Trophoblast cell (in vitro differentiated cells and primary cell): ENCODE results near the gene INKA2.

Experiments used
- DNase-seq, 2 donors: peaks; one replicate each; pipeline ENCODE4 v3.0.0-alpha.2; 2016
- H2AFZ ChIP-seq: 2 replicates; pipeline ENCODE4 v1.6.1; 2013; ENCODE audit warnings: low read length, moderate library complexity, mild to moderate bottlenecking; ENCODE audit not compliant: insufficient read depth, poor library complexity
- H2AK5ac ChIP-seq: 2 replicates; pipeline ENCODE4 v1.6.1; 2013; ENCODE audit warnings: mild to moderate bottlenecking, low read length
- H2BK120ac ChIP-seq: 2 replicates; pipeline ENCODE4 v1.6.1; 2013; ENCODE audit warnings: low read length, mild to moderate bottlenecking, moderate library complexity; ENCODE audit not compliant: insufficient read depth, poor library complexity
- H2BK12ac ChIP-seq: 2 replicates; pipeline ENCODE4 v1.6.1; 2013; ENCODE audit warnings: mild to moderate bottlenecking, low read length, moderate library complexity
- H2BK5ac ChIP-seq: 2 replicates; pipeline ENCODE4 v1.6.1; 2013; ENCODE audit warnings: low read length, low read depth, moderate library complexity, mild to moderate bottlenecking; ENCODE audit not compliant: poor library complexity
- H3K14ac ChIP-seq: 2 replicates; pipeline ENCODE4 v1.6.1; 2013; ENCODE audit warnings: mild to moderate bottlenecking, low read length
- H3K18ac ChIP-seq: 2 replicates; pipeline ENCODE4 v1.6.1; 2013; ENCODE audit warnings: mild to moderate bottlenecking, low read length
- H3K23ac ChIP-seq: 2 replicates; pipeline ENCODE4 v1.6.1; 2013; ENCODE audit warnings: low read length
- H3K27ac ChIP-seq: 2 replicates; pipeline ENCODE4 v1.5.1; 2013; ENCODE audit warnings: low read depth, mild to moderate bottlenecking, inconsistent platforms, low read length, moderate library complexity
- H3K27me3 ChIP-seq: 2 replicates; pipeline ENCODE4 v1.6.1; 2013; ENCODE audit warnings: inconsistent platforms, mild to moderate bottlenecking, low read length, moderate library complexity; ENCODE audit not compliant: insufficient read depth
- H3K36me3 ChIP-seq, 2 experiments: 1 replicate in 1 of 2; 2 replicates in 1 of 2; pipeline ENCODE4 v1.6.1; 2013; ENCODE audit warnings: low read length in 2 of 2, mild to moderate bottlenecking in 2 of 2, moderate library complexity in 1 of 2; ENCODE audit not compliant: insufficient read depth in 2 of 2, control insufficient read depth in 1 of 2
- H3K4ac ChIP-seq: 2 replicates; pipeline ENCODE4 v1.6.1; 2013; ENCODE audit warnings: low read depth, mild to moderate bottlenecking, low read length, moderate library complexity
- H3K4me1 ChIP-seq, 2 experiments: 1 replicate in 1 of 2; 2 replicates in 1 of 2; pipeline ENCODE4 v1.6.1; 2013; ENCODE audit warnings: low read length in 2 of 2, mild to moderate bottlenecking in 2 of 2, moderate library complexity in 1 of 2; ENCODE audit not compliant: insufficient read depth in 2 of 2, control insufficient read depth in 1 of 2
- H3K4me2 ChIP-seq: 2 replicates; pipeline ENCODE4 v1.6.1; 2013; ENCODE audit warnings: inconsistent platforms, mild to moderate bottlenecking, low read length, moderate library complexity
- H3K4me3 ChIP-seq: 2 replicates; pipeline ENCODE4 v1.5.1; 2013; ENCODE audit warnings: mild to moderate bottlenecking, low read depth, low read length, inconsistent platforms
- H3K79me1 ChIP-seq: one replicate; pipeline ENCODE4 v1.6.1; 2013; ENCODE audit warnings: low read length
- H3K79me2 ChIP-seq: 2 replicates; pipeline ENCODE4 v1.6.1; 2013; ENCODE audit warnings: low read length, mild to moderate bottlenecking; ENCODE audit not compliant: control insufficient read depth, insufficient read depth, poor library complexity
- H3K9ac ChIP-seq: 2 replicates; pipeline ENCODE4 v1.6.1; 2013; ENCODE audit warnings: mild to moderate bottlenecking, low read length
- H3K9me3 ChIP-seq: 2 replicates; pipeline ENCODE4 v1.6.1; 2013; ENCODE audit warnings: low read depth, mild to moderate bottlenecking, control low read depth, inconsistent platforms, low read length; ENCODE audit not compliant: insufficient read depth
- H4K12ac ChIP-seq: 2 replicates; pipeline ENCODE4 v1.6.1; 2013; ENCODE audit warnings: low read depth, mild to moderate bottlenecking, low read length, moderate library complexity
- H4K8ac ChIP-seq: 2 replicates; pipeline ENCODE4 v1.6.1; 2013; ENCODE audit warnings: low read depth, mild to moderate bottlenecking, low read length, moderate library complexity
- H4K91ac ChIP-seq: one replicate; pipeline ENCODE4 v1.6.1; 2013; ENCODE audit warnings: low read depth, mild to moderate bottlenecking, low read length, moderate library complexity
- WGBS: extraction: QIAGEN DNeasy Blood & Tissue Kit; methylation state at CpG from one replicate; pipeline ENCODE4 v1.1.7; 2013; ENCODE audit warnings: missing lambda C conversion rate; ENCODE audit not compliant: insufficient read length, insufficient coverage; ENCODE audit errors: extremely low coverage; 5-methylcytosine and 5-hydroxymethylcytosine counted together

Gene INKA2

GRCh38 chr1:111704240-111704639, 35.0 kb downstream of the INKA2 start:
- Histone ChIP-seq H2BK5ac (no peak overlapping the region), H3K79me2 (no peaks in the 10 kb centered on the region), H3K79me1 (no peaks in the 10 kb centered on the region), H3K9ac (no peak overlapping the region), H2BK12ac (no peak overlapping the region), H3K27me3 (no peaks in the 10 kb centered on the region), H4K91ac (no peak overlapping the region), H2AK5ac (no peak overlapping the region), H4K8ac (no peak overlapping the region), H3K18ac (no peak overlapping the region), H2AFZ (no peak overlapping the region), H3K27ac (no peak overlapping the region), H3K23ac (no peak overlapping the region), H3K4me2 (no peak overlapping the region), H3K9me3 (no peaks in the 10 kb centered on the region), H3K36me3 (peaks cover 10 to 11% of the 10 kb centered on the region in 2 experiments), H3K4ac (no peak overlapping the region), H3K4me1 (peaks cover 0 to 2% of the 10 kb centered on the region in 2 experiments), H3K4me3 (no peak overlapping the region), H3K14ac (no peak overlapping the region), H4K12ac (no peak overlapping the region), H2BK120ac (no peak overlapping the region)
- DNase-seq: no peak
- no CpG with 5 or more reads among the region's 2 CpGs for WGBS

- H3K4me2 ChIP-seq: no peak overlapping the region
- no peaks in the 10 kb centered on the region for H3K27me3 ChIP-seq
- H3K4me1 ChIP-seq: peaks cover 0 to 2% of the 10 kb centered on the region in 2 experiments
- H2AFZ ChIP-seq: no peak overlapping the region
- H3K23ac ChIP-seq: no peak overlapping the region
- H3K79me1 ChIP-seq: no peaks in the 10 kb centered on the region
- no peak overlapping the region for H3K27ac ChIP-seq
- H3K14ac ChIP-seq: no peak overlapping the region
- peaks cover 7 to 8% of the 10 kb centered on the region in 2 experiments for H3K36me3 ChIP-seq
- H4K8ac ChIP-seq: no peak overlapping the region
- no CpG with 5 or more reads among the region's 5 CpGs for WGBS
- H4K12ac ChIP-seq: no peak overlapping the region
- H2BK5ac ChIP-seq: no peak overlapping the region
- H3K4me3 ChIP-seq: no peak overlapping the region
- no peaks in the 10 kb centered on the region for H3K79me2 ChIP-seq
- DNase-seq: no peak
- H3K9ac ChIP-seq: no peak overlapping the region
- no peak overlapping the region for H4K91ac ChIP-seq
- H3K18ac ChIP-seq: no peak overlapping the region
- H3K4ac ChIP-seq: no peak overlapping the region
- no peak overlapping the region for H2BK120ac ChIP-seq
- H2AK5ac ChIP-seq: no peak overlapping the region
- no peak overlapping the region for H2BK12ac ChIP-seq
- no peaks in the 10 kb centered on the region for H3K9me3 ChIP-seq
Measured at GRCh38 chr1:111702504-111703050, 36.6 kb downstream of the INKA2 start.

- no peak overlapping the region for H2BK5ac ChIP-seq
- peaks cover 5 to 6% of the 10 kb centered on the region in 2 experiments for H3K36me3 ChIP-seq
- no peak overlapping the region for H3K18ac ChIP-seq
- H3K9me3 ChIP-seq: no peaks in the 10 kb centered on the region
- H3K4me3 ChIP-seq: no peak overlapping the region
- H3K27ac ChIP-seq: no peak overlapping the region
- no peak overlapping the region for H2AFZ ChIP-seq
- no peak overlapping the region for H2BK12ac ChIP-seq
- H3K23ac ChIP-seq: no peak overlapping the region
- no peak overlapping the region for H3K4ac ChIP-seq
- no peak overlapping the region for H2AK5ac ChIP-seq
- no peak for DNase-seq
- no peak overlapping the region for H4K91ac ChIP-seq
- no peaks in the 10 kb centered on the region for H3K79me2 ChIP-seq
- no peak overlapping the region for H4K8ac ChIP-seq
- no peak overlapping the region for H3K9ac ChIP-seq
- no peak overlapping the region for H3K4me2 ChIP-seq
- H3K79me1 ChIP-seq: no peaks in the 10 kb centered on the region
- no peak overlapping the region for H3K14ac ChIP-seq
- H3K27me3 ChIP-seq: no peaks in the 10 kb centered on the region
- no peak overlapping the region for H2BK120ac ChIP-seq
- no peak overlapping the region for H4K12ac ChIP-seq
- no peaks in the 10 kb centered on the region for H3K4me1 ChIP-seq
Measured at GRCh38 chr1:111699268-111699667, 39.9 kb downstream of the INKA2 start.

- Histone ChIP-seq H2BK5ac (no peak overlapping the region), H3K18ac (no peak overlapping the region), H3K27me3 (no peaks in the 10 kb centered on the region), H3K9me3 (no peaks in the 10 kb centered on the region), H2AFZ (no peak overlapping the region), H3K4me3 (no peak overlapping the region), H3K23ac (no peak overlapping the region), H2BK12ac (no peak overlapping the region), H4K8ac (no peak overlapping the region), H3K36me3 (peaks cover 0 to 6% of the 10 kb centered on the region in 2 experiments), H3K4me2 (no peak overlapping the region), H3K27ac (no peak overlapping the region), H3K4me1 (no peaks in the 10 kb centered on the region), H4K91ac (no peak overlapping the region), H2BK120ac (no peak overlapping the region), H4K12ac (no peak overlapping the region), H3K79me1 (no peaks in the 10 kb centered on the region), H3K14ac (no peak overlapping the region), H3K4ac (no peak overlapping the region), H2AK5ac (no peak overlapping the region), H3K9ac (no peak overlapping the region), H3K79me2 (no peaks in the 10 kb centered on the region)
- DNase-seq: no peak
Measured at GRCh38 chr1:111696330-111696729, 42.9 kb downstream of the INKA2 start.
